PFSK-1 (cell line): Measurements from ENCODE around the gene SLC6A13.

Experiments
- FOXP2 ChIP-seq: optimal IDR thresholded peaks from 2 replicates; pipeline ENCODE3; 2011; ENCODE audit warnings: borderline replicate concordance, control low read depth, inconsistent platforms; ENCODE audit not compliant: insufficient read depth; ENCODE audit errors: extremely low read length, extremely low read depth
- POLR2AphosphoS5 ChIP-seq: IDR thresholded peaks from 2 replicates; pipeline ENCODE4 v1.6.1; 2012; ENCODE audit warnings: low read depth, mild to moderate bottlenecking, control low read depth, low read length, moderate library complexity
- REST ChIP-seq, 2 experiments: IDR thresholded peaks; 2 replicates each; pipeline versions ENCODE4 v1.6.1 to v1.8.0; 2011 to 2012; ENCODE audit warnings: low read depth in 2 of 2, low read length in 2 of 2, control low read depth in 1 of 2, inconsistent platforms in 1 of 2, mild to moderate bottlenecking in 1 of 2, moderate library complexity in 1 of 2; ENCODE audit not compliant: insufficient read depth in 1 of 2
- SIN3A ChIP-seq: IDR thresholded peaks from 2 replicates; pipeline ENCODE4 v1.6.1; 2012; ENCODE audit warnings: mild to moderate bottlenecking, low read length, moderate library complexity, borderline replicate concordance; ENCODE audit not compliant: insufficient read depth
- TAF1 ChIP-seq: IDR thresholded peaks from 2 replicates; pipeline ENCODE4 v1.6.1; 2012; ENCODE audit warnings: low read length, control low read depth, borderline replicate concordance; ENCODE audit not compliant: insufficient read depth

SLC6A13 gene

GRCh38 chr12:243381-243780 is 19.3 kb downstream of the SLC6A13 start:
- TF ChIP-seq POLR2AphosphoS5 = no peak
- TF ChIP-seq REST (IDR thresholded peaks at IDR 0.05; ENCODE audit: insufficient read depth in 1 of 2, low read depth in 2 of 2, low read length in 2 of 2) = no peak
- TF ChIP-seq SIN3A = no peak
- no peak for TF ChIP-seq TAF1
- no peak for TF ChIP-seq FOXP2

- TF ChIP-seq POLR2AphosphoS5 = no peak
- TF ChIP-seq FOXP2 = no peak
- no peak for TF ChIP-seq SIN3A
- TF ChIP-seq REST (IDR thresholded peaks at IDR 0.05; ENCODE audit: insufficient read depth in 1 of 2, low read depth in 2 of 2, low read length in 2 of 2) = no peak
- TF ChIP-seq TAF1 = no peak
Observed at GRCh38 chr12:242496-242895, 20.1 kb downstream of the SLC6A13 start.

- TF ChIP-seq SIN3A (no peak), FOXP2 (no peak)
Observed at GRCh38 chr12:241266-241665, 21.4 kb downstream of the SLC6A13 start.

- TF ChIP-seq SIN3A = no peak
- TF ChIP-seq REST (IDR thresholded peaks at IDR 0.05; ENCODE audit: insufficient read depth in 1 of 2, low read depth in 2 of 2, low read length in 2 of 2) = no peak
- TF ChIP-seq FOXP2 = no peak
- TF ChIP-seq TAF1 = no peak
- TF ChIP-seq POLR2AphosphoS5 = no peak
Observed at GRCh38 chr12:240566-240965, 22.1 kb downstream of the SLC6A13 start.

- no peak for TF ChIP-seq POLR2AphosphoS5
- TF ChIP-seq TAF1 = no peak
- no peak for TF ChIP-seq REST (IDR thresholded peaks at IDR 0.05; ENCODE audit: insufficient read depth in 1 of 2, low read depth in 2 of 2, low read length in 2 of 2)
- TF ChIP-seq SIN3A = no peak
- no peak for TF ChIP-seq FOXP2
Observed at GRCh38 chr12:238736-239398, 23.8 kb downstream of the SLC6A13 start.
